Measurements from ENCODE around the gene ERGIC1. TPM values are rescaled to one million over a fixed set of nuclear protein-coding genes. Genes with fewer than 3 reads are reported as not detected.
A peak's percentile ranks its signal among the peaks of the same experiment; 100 is the strongest.

ERGIC1 gene
- total RNA-seq, 2 donors from 2014 or later, result 228 to 380 TPM

DNA sequence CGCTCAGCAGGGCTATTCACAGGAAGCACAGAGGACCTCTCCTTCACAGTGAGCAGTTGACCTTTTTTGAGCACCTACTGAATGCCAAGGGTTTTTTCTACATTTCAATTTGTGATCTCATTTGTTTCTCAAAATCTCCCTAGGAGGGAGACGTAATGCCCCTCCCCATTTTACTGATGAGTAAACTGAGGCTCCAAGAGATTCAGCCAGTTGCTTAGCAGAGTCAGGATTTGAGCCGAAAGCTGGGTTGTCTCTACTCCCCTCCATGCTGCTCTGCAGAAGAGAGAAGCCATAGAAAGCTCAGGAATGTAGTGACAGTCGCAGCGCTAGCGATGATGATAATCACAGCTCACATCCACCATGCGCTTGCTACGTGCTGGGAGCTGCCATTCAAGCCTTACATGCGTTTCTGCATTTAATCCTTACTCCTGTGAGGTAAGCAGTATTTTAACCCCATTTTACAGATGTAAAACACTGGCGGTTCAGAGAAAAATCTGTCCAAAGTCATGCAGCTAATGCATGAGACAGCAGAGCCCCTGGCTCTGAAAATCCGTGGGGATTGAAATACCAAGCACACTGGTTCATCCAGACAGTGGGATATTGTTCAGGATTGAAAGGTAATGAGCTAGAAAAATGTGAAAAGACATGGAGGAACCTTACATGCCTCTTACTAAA is 33.8 kb downstream of the ERGIC1 start:
- intact Hi-C loops (cut with DNase I), result loop anchor here (2.0 kb wide), 2 partner anchors 35 to 95 kb away; no protein-coding TSS in a partner anchor
- no peak for TF ChIP-seq POLR2AphosphoS5 (IDR thresholded peaks at IDR 0.05)
- no peak for TF ChIP-seq POLR2A (IDR thresholded peaks at IDR 0.05)
- TF ChIP-seq, protein P1, sequence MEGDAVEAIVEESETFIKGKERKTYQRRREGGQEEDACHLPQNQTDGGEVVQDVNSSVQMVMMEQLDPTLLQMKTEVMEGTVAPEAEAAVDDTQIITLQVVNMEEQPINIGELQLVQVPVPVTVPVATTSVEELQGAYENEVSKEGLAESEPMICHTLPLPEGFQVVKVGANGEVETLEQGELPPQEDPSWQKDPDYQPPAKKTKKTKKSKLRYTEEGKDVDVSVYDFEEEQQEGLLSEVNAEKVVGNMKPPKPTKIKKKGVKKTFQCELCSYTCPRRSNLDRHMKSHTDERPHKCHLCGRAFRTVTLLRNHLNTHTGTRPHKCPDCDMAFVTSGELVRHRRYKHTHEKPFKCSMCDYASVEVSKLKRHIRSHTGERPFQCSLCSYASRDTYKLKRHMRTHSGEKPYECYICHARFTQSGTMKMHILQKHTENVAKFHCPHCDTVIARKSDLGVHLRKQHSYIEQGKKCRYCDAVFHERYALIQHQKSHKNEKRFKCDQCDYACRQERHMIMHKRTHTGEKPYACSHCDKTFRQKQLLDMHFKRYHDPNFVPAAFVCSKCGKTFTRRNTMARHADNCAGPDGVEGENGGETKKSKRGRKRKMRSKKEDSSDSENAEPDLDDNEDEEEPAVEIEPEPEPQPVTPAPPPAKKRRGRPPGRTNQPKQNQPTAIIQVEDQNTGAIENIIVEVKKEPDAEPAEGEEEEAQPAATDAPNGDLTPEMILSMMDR (IDR thresholded peaks at IDR 0.05), result no peak

DNA sequence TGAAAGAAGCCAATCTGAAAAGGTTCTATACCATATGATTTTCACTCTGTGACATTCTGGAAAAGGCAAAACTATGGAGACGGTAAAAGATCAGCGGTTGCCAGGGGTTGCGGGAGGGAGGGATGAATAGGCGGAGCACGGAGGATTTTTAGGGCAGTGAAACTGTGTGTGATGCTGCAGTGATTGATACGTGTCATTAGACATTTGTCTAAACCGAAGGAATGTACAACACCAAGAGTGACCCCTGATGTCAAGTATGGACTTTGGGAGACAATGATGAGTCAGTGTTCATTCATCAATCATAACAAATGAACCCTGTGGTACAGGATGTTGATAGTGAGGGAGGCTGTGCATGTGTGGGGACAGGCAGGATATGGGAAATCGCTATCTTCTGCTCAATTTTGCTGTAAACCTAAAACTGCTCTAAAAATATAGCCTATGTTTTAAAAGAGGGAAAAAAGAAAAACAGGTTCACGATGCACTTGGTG is 34.4 kb downstream of the ERGIC1 start:
- no peaks in the 10 kb centered on the region for H3K27me3 ChIP-seq (replicated peaks; ENCODE audit: insufficient read depth)
- H3K36me3 ChIP-seq, result no peaks in the 10 kb centered on the region
- no peak for DNase-seq (ENCODE audit: low spot score)
- intact Hi-C loops (cut with DNase I), result loop anchor here (2.0 kb wide), 1 partner anchor 96 kb away; no protein-coding TSS in a partner anchor
- TF ChIP-seq, protein P1 (IDR thresholded peaks at IDR 0.05), result no peak
- TF ChIP-seq POLR2A (IDR thresholded peaks at IDR 0.05) (no peak), POLR2AphosphoS5 (IDR thresholded peaks at IDR 0.05) (no peak)
- H3K27ac ChIP-seq, result peak overlapping the region; percentile 79 to 80
- H3K4me1 ChIP-seq (replicated peaks), result peaks cover 38% of the 10 kb centered on the region
- no peaks in the 10 kb centered on the region for H3K9me3 ChIP-seq
- 75% methylated on average over 9 of the region's 9 CpGs for WGBS
- H3K4me3 ChIP-seq, result no peak overlapping the region

More for the DNA sequence above, 33.8 kb downstream of the ERGIC1 start:
- Histone ChIP-seq H3K27ac (peak overlapping the region; percentile 79 to 80), H3K9me3 (no peaks in the 10 kb centered on the region), H3K27me3 (replicated peaks; ENCODE audit: insufficient read depth) (no peaks in the 10 kb centered on the region), H3K36me3 (no peaks in the 10 kb centered on the region), H3K4me1 (replicated peaks) (peaks cover 38% of the 10 kb centered on the region), H3K4me3 (no peak overlapping the region)
- DNase-seq (ENCODE audit: low spot score), result no peak
- WGBS, result 74% methylated on average over 11 of the region's 11 CpGs

DNA sequence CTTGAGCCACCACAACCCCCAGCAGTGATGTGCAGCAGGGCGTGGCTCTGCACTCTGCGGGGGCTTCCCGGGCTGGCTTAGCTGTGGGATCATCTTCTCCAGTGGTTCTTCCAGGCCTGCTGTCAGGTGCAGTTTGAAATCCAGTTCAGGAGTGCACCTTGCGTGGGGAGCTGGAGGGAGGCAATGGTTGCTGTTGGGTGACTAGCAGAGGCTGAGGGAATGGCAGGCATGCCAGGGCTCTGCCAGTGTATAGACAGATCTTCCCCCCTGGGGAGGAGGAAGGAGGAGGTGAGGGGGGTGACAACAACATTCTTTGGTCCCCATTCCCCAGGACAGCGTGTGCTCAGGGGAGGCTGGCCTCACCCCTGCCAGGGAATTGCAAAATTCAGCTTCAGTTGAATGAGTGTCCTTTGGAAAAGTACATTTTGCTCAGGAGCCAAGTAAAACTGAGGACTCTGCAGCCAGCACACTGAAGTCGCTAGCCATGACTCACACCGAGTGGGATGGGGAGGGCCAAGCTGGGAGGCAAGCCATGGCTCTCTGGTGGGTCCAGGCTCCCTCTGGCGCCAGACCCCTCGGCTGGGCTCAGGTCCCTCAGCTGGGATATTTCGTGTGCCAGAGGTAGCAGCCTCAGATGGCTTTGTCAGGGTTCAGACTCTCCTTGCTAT is 35.0 kb downstream of the ERGIC1 start:
- Histone ChIP-seq H3K27ac (peak overlapping the region; percentile 79 to 80), H3K4me1 (replicated peaks) (peaks cover 38% of the 10 kb centered on the region), H3K27me3 (replicated peaks; ENCODE audit: insufficient read depth) (no peaks in the 10 kb centered on the region), H3K9me3 (no peaks in the 10 kb centered on the region), H3K36me3 (no peaks in the 10 kb centered on the region), H3K4me3 (no peak overlapping the region)
- peak; percentile 88 for DNase-seq (ENCODE audit: low spot score)
- intact Hi-C loops (cut with DNase I), result loop anchor here (2.0 kb wide), 1 partner anchor 96 kb away; no protein-coding TSS in a partner anchor
- TF ChIP-seq POLR2AphosphoS5 (IDR thresholded peaks at IDR 0.05) (peak; percentile 99), POLR2A (IDR thresholded peaks at IDR 0.05) (no peak)
- TF ChIP-seq, protein P1 (IDR thresholded peaks at IDR 0.05), result peak in 2 of 4 experiments; percentile 44
- 38% methylated on average over 9 of the region's 10 CpGs for WGBS

DNA sequence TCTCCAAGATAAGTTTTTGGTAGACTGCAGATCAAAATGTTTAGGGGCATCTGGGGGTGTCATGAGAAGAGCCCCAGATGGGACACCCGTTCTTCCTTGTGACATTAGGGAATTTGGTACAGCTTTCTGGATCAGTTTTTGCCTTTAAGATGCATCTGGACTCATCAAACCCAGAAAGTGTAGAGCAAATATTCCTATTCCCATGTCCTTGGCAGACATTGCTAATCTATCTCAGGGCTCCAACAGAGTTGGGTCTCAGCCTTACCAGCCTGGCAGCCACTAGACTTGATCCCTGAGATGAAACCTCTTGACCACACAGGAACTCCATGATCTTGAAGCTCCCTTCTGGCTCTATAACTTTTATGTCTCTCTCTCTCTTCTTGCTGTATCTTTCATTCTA is 35.6 kb downstream of the ERGIC1 start:
- Histone ChIP-seq H3K9me3 (no peaks in the 10 kb centered on the region), H3K36me3 (no peaks in the 10 kb centered on the region), H3K4me3 (no peak overlapping the region), H3K27me3 (replicated peaks; ENCODE audit: insufficient read depth) (no peaks in the 10 kb centered on the region), H3K27ac (peak overlapping the region; percentile 79 to 80), H3K4me1 (replicated peaks) (peaks cover 38% of the 10 kb centered on the region)
- intact Hi-C loops (cut with DNase I), result loop anchor here (2.0 kb wide), 1 partner anchor 97 kb away; no protein-coding TSS in a partner anchor
- no peak for DNase-seq (ENCODE audit: low spot score)
- no peak for TF ChIP-seq POLR2AphosphoS5 (IDR thresholded peaks at IDR 0.05)
- TF ChIP-seq, protein P1 (IDR thresholded peaks at IDR 0.05), result no peak
- WGBS, result 56% methylated on average over 1 of the region's 1 CpG

Data from prostate gland (tissue), 2 donors.